ENCODE data around the gene DET1. TPM values are rescaled to one million over a fixed set of nuclear protein-coding genes. Genes with fewer than 3 reads are reported as not detected.
A peak's percentile ranks its signal among the peaks of the same experiment; 100 is the strongest.

The DET1 gene
- total RNA-seq, 1 donor from 2014 or later: 5.4 TPM

DNA sequence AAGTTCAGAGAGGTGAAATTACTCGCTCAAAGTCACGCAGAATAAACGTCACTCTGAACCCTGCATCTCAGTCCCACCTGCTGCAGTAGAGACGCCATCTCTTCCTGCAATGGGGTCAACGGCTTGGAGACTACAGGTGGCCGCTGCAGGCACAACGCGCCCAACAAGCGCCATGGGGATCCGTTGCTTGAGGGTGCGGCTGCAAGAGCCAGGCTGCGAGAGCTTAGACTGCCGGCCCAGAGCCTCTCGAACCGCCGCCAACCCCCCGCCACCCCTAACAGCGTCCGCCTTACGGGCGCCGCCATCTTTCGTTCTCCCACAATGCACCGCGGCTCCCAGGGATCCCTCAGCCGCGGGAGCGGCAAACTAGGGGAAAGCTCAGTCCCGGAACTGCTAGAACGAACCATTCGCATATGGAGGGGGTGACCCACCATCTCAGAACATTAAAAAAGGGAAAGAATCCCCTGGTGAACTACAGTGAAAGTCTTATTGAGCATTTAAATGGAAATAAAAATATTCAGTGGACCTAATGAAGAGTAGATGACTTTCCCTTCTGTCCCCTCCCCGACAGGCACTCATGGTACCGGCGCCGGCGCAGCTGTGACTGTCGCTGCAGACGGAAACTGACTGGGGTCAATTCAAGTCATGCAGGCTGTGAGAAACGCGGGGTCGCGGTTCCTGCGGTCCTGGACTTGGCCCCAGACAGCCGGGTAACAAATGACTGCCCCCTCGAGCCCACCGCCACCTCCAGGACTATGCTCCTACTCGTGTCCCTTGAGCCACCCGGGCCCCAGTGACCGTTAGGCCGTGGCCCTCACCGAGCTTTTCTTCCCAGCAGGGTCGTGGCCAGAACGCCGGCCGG is 79.2 kb downstream of the DET1 start, which contains the start of the genes MRPL46 and MRPS11:
MRPL46 (minus strand) TSS at position 316 of the 862 bp plus-strand sequence; CDS start at position 305, 11 bp downstream.
MRPS11 (plus strand) TSS at position 636 of the 862 bp plus-strand sequence; CDS start at position 646, 10 bp downstream.
- peaks cover 29% of the 10 kb centered on the region for H3K36me3 ChIP-seq
- DNase-seq: peak; percentile 93
- peak; percentile 99 for ATAC-seq
- intact Hi-C loops (cut with DNase I): no loop called here
- no peak for TF ChIP-seq CTCF (IDR thresholded peaks at IDR 0.05)
- H3K4me1 ChIP-seq: peaks cover 17% of the 10 kb centered on the region
- H3K27ac ChIP-seq: peak within 1 kb of the TSS; percentile 95
- H3K9me3 ChIP-seq: no peaks in the 10 kb centered on the region
- H3K27me3 ChIP-seq: no peaks in the 10 kb centered on the region
- H3K4me3 ChIP-seq: peak within 1 kb of the TSS; percentile 88

- Histone ChIP-seq H3K36me3 (peaks cover 43% of the 10 kb centered on the region), H3K27me3 (no peaks in the 10 kb centered on the region), H3K27ac (no peak overlapping the region), H3K9me3 (no peaks in the 10 kb centered on the region), H3K4me3 (peak overlapping the region; percentile 88), H3K4me1 (peaks cover 17% of the 10 kb centered on the region)
- TF ChIP-seq CTCF (IDR thresholded peaks at IDR 0.05): no peak
- no peak for DNase-seq
- ATAC-seq: peak; percentile 7
- intact Hi-C loops (cut with DNase I): no loop called here
These were observed 80.8 kb downstream of the DET1 start for GRCh38 chr15:88465633-88466224.

GRCh38 chr15:88463870-88464532 is 82.5 kb downstream of the DET1 start:
- Histone ChIP-seq H3K36me3 (peaks cover 61% of the 10 kb centered on the region), H3K4me3 (no peak overlapping the region), H3K9me3 (no peaks in the 10 kb centered on the region), H3K4me1 (peaks cover 17% of the 10 kb centered on the region), H3K27me3 (no peaks in the 10 kb centered on the region), H3K27ac (no peak overlapping the region)
- DNase-seq (no peak), ATAC-seq (no peak)
- TF ChIP-seq CTCF (IDR thresholded peaks at IDR 0.05): no peak
- intact Hi-C loops (cut with DNase I): no loop called here

Other genes starting within 250 kb of the DET1 start
- 17.0 TPM for gene MRPL46, start 79.3 kb downstream of the DET1 start, total RNA-seq
- gene MRPS11, start 79.0 kb downstream of the DET1 start, total RNA-seq: 33.7 TPM
- 34.6 TPM for gene AEN, start 74.7 kb upstream of the DET1 start, total RNA-seq
- 34.9 TPM for gene ISG20, start 92.3 kb upstream of the DET1 start, total RNA-seq